ENCODE data around the gene PTPRG.

DNA sequence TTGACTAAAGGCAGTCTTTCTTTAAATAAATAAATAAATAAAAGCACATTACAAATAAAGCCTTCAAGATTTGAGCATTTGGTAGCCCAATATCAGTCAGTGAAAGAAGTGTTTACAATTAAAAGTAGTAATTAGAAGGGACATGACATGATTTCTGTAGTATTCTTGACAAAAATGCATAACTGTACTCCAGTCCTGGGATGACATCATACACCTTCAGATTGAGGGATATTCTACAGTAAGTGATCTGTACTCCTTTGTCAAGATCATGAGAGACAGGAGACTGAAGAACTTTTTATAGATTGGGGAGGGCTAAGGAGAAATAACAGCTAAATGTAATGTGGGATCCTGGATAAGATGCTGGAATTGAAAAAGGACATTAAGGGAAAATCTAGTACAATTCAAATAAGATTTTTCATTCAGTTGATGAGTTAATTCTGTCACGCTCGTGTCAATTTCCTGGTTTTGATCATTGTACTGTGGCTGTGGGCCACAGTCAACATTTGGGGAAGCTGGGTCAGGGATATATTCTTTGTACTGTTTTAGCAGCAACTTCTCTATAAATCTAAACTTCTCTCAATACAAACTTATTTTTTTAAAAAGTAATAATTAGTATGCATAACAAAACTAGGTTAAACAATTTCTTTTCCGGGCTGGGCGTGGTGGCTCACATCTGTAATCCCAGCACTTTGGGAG lies 314.8 kb downstream of the PTPRG start:
- TF ChIP-seq POLR2AphosphoS5 (IDR thresholded peaks at IDR 0.05; ENCODE audit: low read depth, low read length), result no peak
- TF ChIP-seq, protein P1, sequence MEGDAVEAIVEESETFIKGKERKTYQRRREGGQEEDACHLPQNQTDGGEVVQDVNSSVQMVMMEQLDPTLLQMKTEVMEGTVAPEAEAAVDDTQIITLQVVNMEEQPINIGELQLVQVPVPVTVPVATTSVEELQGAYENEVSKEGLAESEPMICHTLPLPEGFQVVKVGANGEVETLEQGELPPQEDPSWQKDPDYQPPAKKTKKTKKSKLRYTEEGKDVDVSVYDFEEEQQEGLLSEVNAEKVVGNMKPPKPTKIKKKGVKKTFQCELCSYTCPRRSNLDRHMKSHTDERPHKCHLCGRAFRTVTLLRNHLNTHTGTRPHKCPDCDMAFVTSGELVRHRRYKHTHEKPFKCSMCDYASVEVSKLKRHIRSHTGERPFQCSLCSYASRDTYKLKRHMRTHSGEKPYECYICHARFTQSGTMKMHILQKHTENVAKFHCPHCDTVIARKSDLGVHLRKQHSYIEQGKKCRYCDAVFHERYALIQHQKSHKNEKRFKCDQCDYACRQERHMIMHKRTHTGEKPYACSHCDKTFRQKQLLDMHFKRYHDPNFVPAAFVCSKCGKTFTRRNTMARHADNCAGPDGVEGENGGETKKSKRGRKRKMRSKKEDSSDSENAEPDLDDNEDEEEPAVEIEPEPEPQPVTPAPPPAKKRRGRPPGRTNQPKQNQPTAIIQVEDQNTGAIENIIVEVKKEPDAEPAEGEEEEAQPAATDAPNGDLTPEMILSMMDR (IDR thresholded peaks at IDR 0.05), result no peak
- TF ChIP-seq, protein P2, sequence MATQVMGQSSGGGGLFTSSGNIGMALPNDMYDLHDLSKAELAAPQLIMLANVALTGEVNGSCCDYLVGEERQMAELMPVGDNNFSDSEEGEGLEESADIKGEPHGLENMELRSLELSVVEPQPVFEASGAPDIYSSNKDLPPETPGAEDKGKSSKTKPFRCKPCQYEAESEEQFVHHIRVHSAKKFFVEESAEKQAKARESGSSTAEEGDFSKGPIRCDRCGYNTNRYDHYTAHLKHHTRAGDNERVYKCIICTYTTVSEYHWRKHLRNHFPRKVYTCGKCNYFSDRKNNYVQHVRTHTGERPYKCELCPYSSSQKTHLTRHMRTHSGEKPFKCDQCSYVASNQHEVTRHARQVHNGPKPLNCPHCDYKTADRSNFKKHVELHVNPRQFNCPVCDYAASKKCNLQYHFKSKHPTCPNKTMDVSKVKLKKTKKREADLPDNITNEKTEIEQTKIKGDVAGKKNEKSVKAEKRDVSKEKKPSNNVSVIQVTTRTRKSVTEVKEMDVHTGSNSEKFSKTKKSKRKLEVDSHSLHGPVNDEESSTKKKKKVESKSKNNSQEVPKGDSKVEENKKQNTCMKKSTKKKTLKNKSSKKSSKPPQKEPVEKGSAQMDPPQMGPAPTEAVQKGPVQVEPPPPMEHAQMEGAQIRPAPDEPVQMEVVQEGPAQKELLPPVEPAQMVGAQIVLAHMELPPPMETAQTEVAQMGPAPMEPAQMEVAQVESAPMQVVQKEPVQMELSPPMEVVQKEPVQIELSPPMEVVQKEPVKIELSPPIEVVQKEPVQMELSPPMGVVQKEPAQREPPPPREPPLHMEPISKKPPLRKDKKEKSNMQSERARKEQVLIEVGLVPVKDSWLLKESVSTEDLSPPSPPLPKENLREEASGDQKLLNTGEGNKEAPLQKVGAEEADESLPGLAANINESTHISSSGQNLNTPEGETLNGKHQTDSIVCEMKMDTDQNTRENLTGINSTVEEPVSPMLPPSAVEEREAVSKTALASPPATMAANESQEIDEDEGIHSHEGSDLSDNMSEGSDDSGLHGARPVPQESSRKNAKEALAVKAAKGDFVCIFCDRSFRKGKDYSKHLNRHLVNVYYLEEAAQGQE (IDR thresholded peaks at IDR 0.05; ENCODE audit: insufficient read depth in 1 of 2, low read depth in 2 of 2, low read length in 1 of 2), result no peak

Data from Panc1 (cell line).